HepG2 (cell line): ENCODE data around the gene GPS1. TPM values are rescaled to one million over a fixed set of nuclear protein-coding genes. Genes with fewer than 3 reads are reported as not detected.

Experiments
- ATF7 ChIP-seq, 2 experiments: fragments of 450-650 bp in 1 of 2; sonication (generic) in 1 of 2; formaldehyde crosslinking in 1 of 2; IDR thresholded peaks; 2 replicates each; pipeline versions ENCODE4 v1.4.0 to v1.6.1; 2016 to 2020; ENCODE audit warnings: antibody characterized with exemption in 1 of 2, mild to moderate bottlenecking in 1 of 2, missing genetic modification reagents in 1 of 2
- BRCA1 ChIP-seq: sonication (generic); formaldehyde crosslinking; IDR thresholded peaks from 2 replicates; pipeline ENCODE4 v1.4.0; 2020; ENCODE audit warnings: missing genetic modification reagents
- CERS6 ChIP-seq: sonication (generic); formaldehyde crosslinking; IDR thresholded peaks from 2 replicates; pipeline ENCODE4 v1.5.0; 2020; ENCODE audit warnings: missing genetic modification reagents
- HNRNPK ChIP-seq: fragments of 200-400 bp; formaldehyde crosslinking; IDR thresholded peaks from 2 replicates; pipeline ENCODE4 v1.6.1; 2018; ENCODE audit warnings: low read length, low read depth, moderate library complexity, mild to moderate bottlenecking; ENCODE audit not compliant: poor library complexity, severe bottlenecking
- HOXA5 ChIP-seq: sonication (generic); formaldehyde crosslinking; IDR thresholded peaks from 2 replicates; pipeline ENCODE4 v1.4.0; 2020; ENCODE audit warnings: missing genetic modification reagents
- KLF12 ChIP-seq: sonication (generic); formaldehyde crosslinking; IDR thresholded peaks from 2 replicates; pipeline ENCODE4 v1.4.0; 2020; ENCODE audit warnings: missing genetic modification reagents, borderline replicate concordance
- MED13 ChIP-seq: sonication (generic); formaldehyde crosslinking; IDR thresholded peaks from 2 replicates; pipeline ENCODE4 v1.5.0; 2020; ENCODE audit warnings: missing genetic modification reagents
- MIER2 ChIP-seq: IDR thresholded peaks from 2 replicates; pipeline ENCODE4 v1.6.1; 2016; ENCODE audit warnings: missing biosample characterization, missing genetic modification reagents
- ONECUT2 ChIP-seq: sonication (generic); formaldehyde crosslinking; IDR thresholded peaks from 2 replicates; pipeline ENCODE4 v1.4.0; 2020; ENCODE audit warnings: missing genetic modification reagents
- XBP1 ChIP-seq: sonication (generic); formaldehyde crosslinking; IDR thresholded peaks from 2 replicates; pipeline ENCODE4 v1.5.0; 2020; ENCODE audit warnings: missing genetic modification reagents
- ZMYM2 ChIP-seq: sonication (generic); formaldehyde crosslinking; IDR thresholded peaks from 2 replicates; pipeline ENCODE4 v1.8.0; 2022; ENCODE audit warnings: mild to moderate bottlenecking, missing genetic modification reagents
- ZNF121 ChIP-seq: sonication (generic); formaldehyde crosslinking; IDR thresholded peaks from 2 replicates; pipeline ENCODE4 v1.5.0; 2020; ENCODE audit warnings: mild to moderate bottlenecking, missing genetic modification reagents
- ZNF234 ChIP-seq: sonication (generic); formaldehyde crosslinking; conservative IDR thresholded peaks from 2 replicates; pipeline ENCODE4 v1.5.1; 2020; ENCODE audit warnings: mild to moderate bottlenecking, missing genetic modification reagents
- ZNF263 ChIP-seq: sonication (generic); formaldehyde crosslinking; IDR thresholded peaks from 2 replicates; pipeline ENCODE4 v1.4.0; 2020; ENCODE audit warnings: missing genetic modification reagents
- ZNF503 ChIP-seq: sonication (generic); formaldehyde crosslinking; IDR thresholded peaks from 2 replicates; pipeline ENCODE4 v1.4.0; 2020; ENCODE audit warnings: missing genetic modification reagents
- ZNF574 ChIP-seq: sonication (generic); formaldehyde crosslinking; IDR thresholded peaks from 2 replicates; pipeline ENCODE4 v1.4.0; 2020; ENCODE audit warnings: missing genetic modification reagents
- polyA plus RNA-seq, 8 experiments: library from polyadenylated mRNA; depleted of rRNA in 3 of 8; stranded (reverse) in 7 of 8; unstranded in 1 of 8; fragments of >200 nt; fragmentation: Illumina TruSeq in 4 of 8; extraction: Trizol in 4 of 8; gene quantifications; 2 replicates each; pipeline versions ENCODE4 v1.2.1 to v1.2.3, GENCODE V29; 2011 to 2016; ENCODE audit warnings: low read depth in 4 of 8, missing spikeins in 1 of 8, mixed read lengths in 1 of 8; ENCODE audit not compliant: insufficient read depth in 1 of 8
- total RNA-seq, 5 experiments: library from RNA; depleted of rRNA; stranded (reverse); fragments of >200 nt; fragmentation: Illumina TruSeq; extraction: Trizol; gene quantifications; 2 replicates each; pipeline ENCODE4 v1.2.3, GENCODE V29; 2016; ENCODE audit warnings: low read depth in 1 of 5
- TF ChIP-seq, protein P1 (sequence below): sonication (generic); formaldehyde crosslinking; IDR thresholded peaks from 2 replicates; pipeline ENCODE4 v1.9.0; 2022; ENCODE audit warnings: missing genetic modification reagents, mild to moderate bottlenecking, borderline replicate concordance
- TF ChIP-seq, protein P2 (sequence below): sonication (generic); formaldehyde crosslinking; IDR thresholded peaks from 2 replicates; pipeline ENCODE4 v1.8.0; 2023; ENCODE audit warnings: mild to moderate bottlenecking, missing genetic modification reagents
- TF ChIP-seq, protein P3 (sequence below): sonication (generic); formaldehyde crosslinking; conservative IDR thresholded peaks from 2 replicates; pipeline ENCODE4 v1.8.1; 2023; ENCODE audit warnings: missing genetic modification reagents

GPS1 gene
- total and polyA plus RNA-seq, 2 of the 13 experiments (the other 11 are each of a cell fraction or from before 2014, with no cell fraction given), result 124 to 128 TPM

- TF ChIP-seq, protein P1, sequence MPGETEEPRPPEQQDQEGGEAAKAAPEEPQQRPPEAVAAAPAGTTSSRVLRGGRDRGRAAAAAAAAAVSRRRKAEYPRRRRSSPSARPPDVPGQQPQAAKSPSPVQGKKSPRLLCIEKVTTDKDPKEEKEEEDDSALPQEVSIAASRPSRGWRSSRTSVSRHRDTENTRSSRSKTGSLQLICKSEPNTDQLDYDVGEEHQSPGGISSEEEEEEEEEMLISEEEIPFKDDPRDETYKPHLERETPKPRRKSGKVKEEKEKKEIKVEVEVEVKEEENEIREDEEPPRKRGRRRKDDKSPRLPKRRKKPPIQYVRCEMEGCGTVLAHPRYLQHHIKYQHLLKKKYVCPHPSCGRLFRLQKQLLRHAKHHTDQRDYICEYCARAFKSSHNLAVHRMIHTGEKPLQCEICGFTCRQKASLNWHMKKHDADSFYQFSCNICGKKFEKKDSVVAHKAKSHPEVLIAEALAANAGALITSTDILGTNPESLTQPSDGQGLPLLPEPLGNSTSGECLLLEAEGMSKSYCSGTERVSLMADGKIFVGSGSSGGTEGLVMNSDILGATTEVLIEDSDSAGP (CRISPR knock-in tag), result peak; percentile 98
- TF ChIP-seq ZNF234 (CRISPR knock-in tag) (0 out of 2 replicates have a peak, but pooled peaks have one; percentile 47), BRCA1 (0 out of 2 replicates have a peak, but pooled peaks have one; percentile 5), ZNF121 (CRISPR knock-in tag) (peak; percentile 82), HOXA5 (CRISPR knock-in tag) (0 out of 2 replicates have a peak, but pooled peaks have one; percentile 59), XBP1 (no peak), ZMYM2 (CRISPR knock-in tag) (no peak), ATF7 (IDR thresholded peaks at IDR 0.05) (no peak), ATF7 (CRISPR knock-in tag; IDR thresholded peaks at IDR 0.05) (peak; percentile 68; the same call in 1 of the 2 replicates), ONECUT2 (CRISPR knock-in tag) (no peak), ZNF503 (CRISPR knock-in tag) (peak; percentile 70; the same call in 1 of the 2 replicates), HNRNPK (peak; percentile 35), ZNF263 (no peak), KLF12 (CRISPR knock-in tag) (peak; percentile 52; the same call in 1 of the 2 replicates), MED13 (CRISPR knock-in tag) (peak; percentile 85; the same call in 1 of the 2 replicates), CERS6 (CRISPR knock-in tag) (peak; percentile 72; the same call in 1 of the 2 replicates), MIER2 (CRISPR knock-in tag) (0 out of 2 replicates have a peak, but pooled peaks have one; percentile 34), ZNF574 (peak; percentile 96)
- TF ChIP-seq, protein P2, sequence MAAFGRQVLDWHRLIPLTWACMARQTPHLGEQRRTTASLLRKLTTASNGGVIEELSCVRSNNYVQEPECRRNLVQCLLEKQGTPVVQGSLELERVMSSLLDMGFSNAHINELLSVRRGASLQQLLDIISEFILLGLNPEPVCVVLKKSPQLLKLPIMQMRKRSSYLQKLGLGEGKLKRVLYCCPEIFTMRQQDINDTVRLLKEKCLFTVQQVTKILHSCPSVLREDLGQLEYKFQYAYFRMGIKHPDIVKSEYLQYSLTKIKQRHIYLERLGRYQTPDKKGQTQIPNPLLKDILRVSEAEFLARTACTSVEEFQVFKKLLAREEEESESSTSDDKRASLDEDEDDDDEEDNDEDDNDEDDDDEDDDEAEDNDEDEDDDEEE (CRISPR knock-in tag), result peak; percentile 6; the same call in 1 of the 2 replicates
- TF ChIP-seq, protein P3, sequence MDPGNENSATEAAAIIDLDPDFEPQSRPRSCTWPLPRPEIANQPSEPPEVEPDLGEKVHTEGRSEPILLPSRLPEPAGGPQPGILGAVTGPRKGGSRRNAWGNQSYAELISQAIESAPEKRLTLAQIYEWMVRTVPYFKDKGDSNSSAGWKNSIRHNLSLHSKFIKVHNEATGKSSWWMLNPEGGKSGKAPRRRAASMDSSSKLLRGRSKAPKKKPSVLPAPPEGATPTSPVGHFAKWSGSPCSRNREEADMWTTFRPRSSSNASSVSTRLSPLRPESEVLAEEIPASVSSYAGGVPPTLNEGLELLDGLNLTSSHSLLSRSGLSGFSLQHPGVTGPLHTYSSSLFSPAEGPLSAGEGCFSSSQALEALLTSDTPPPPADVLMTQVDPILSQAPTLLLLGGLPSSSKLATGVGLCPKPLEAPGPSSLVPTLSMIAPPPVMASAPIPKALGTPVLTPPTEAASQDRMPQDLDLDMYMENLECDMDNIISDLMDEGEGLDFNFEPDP (CRISPR knock-in tag), result 0 out of 2 replicates have a peak, but pooled peaks have one; percentile 90
Observed at GRCh38 chr17:82065638-82066303, 14.1 kb downstream of the GPS1 start, which contains the start of gene DUS1L (continued).
